GM19238 (cell line): ENCODE data around the gene MICAL2.

Source experiments
- DNase-seq: peaks from one replicate; pipeline ENCODE4 v3.0.0; 2011; ENCODE audit warnings: low spot score; ENCODE audit not compliant: insufficient read length

Gene MICAL2

GRCh38 chr11:12281571-12282478 is 171.4 kb downstream of the MICAL2 start:
- peak; percentile 63 for DNase-seq

- DNase-seq = no peak
Measured at GRCh38 chr11:12282676-12283075, 172.3 kb downstream of the MICAL2 start.

- no peak for DNase-seq
Measured at GRCh38 chr11:12284316-12285050, 174.1 kb downstream of the MICAL2 start.

GRCh38 chr11:12285106-12285505 is 174.7 kb downstream of the MICAL2 start:
- no peak for DNase-seq

GRCh38 chr11:12285811-12286222 is 175.4 kb downstream of the MICAL2 start:
- DNase-seq = no peak

GRCh38 chr11:12286606-12287005 is 176.2 kb downstream of the MICAL2 start:
- no peak for DNase-seq

- no peak for DNase-seq
Measured at GRCh38 chr11:12287009-12287373, 176.6 kb downstream of the MICAL2 start.

GRCh38 chr11:12287374-12288211 is 177.2 kb downstream of the MICAL2 start:
- no peak for DNase-seq

GRCh38 chr11:12288212-12288930 is 178.0 kb downstream of the MICAL2 start:
- peak; percentile 47 for DNase-seq

- DNase-seq = no peak
Measured at GRCh38 chr11:12288931-12289666, 178.7 kb downstream of the MICAL2 start.

- DNase-seq = no peak
Measured at GRCh38 chr11:12289667-12290476, 179.5 kb downstream of the MICAL2 start.

GRCh38 chr11:12290477-12290922 is 180.1 kb downstream of the MICAL2 start:
- no peak for DNase-seq

- no peak for DNase-seq
Measured at GRCh38 chr11:12291313-12291712, 180.9 kb downstream of the MICAL2 start.

- no peak for DNase-seq
Measured at GRCh38 chr11:12291766-12292165, 181.4 kb downstream of the MICAL2 start.

- DNase-seq = no peak
Measured at GRCh38 chr11:12292766-12293165, 182.4 kb downstream of the MICAL2 start.

- DNase-seq = no peak
Measured at GRCh38 chr11:12293486-12293885, 183.1 kb downstream of the MICAL2 start.

- no peak for DNase-seq
Measured at GRCh38 chr11:12294613-12295012, 184.2 kb downstream of the MICAL2 start.

- no peak for DNase-seq
Measured at GRCh38 chr11:12295943-12296342, 185.6 kb downstream of the MICAL2 start.

GRCh38 chr11:12298610-12299009 is 188.2 kb downstream of the MICAL2 start:
- no peak for DNase-seq
